Stimulated activated CD8-positive, alpha-beta memory T cell treated with anti-CD3 and anti-CD28 coated beads, Interleukin-12 subunit alpha, Interleukin-12 subunit beta, amount 100 ng/mL, for 4 hours (primary cell): ENCODE results near the gene PALM2AKAP2.
"Not testable (repeated sequence)": the region's sequence is repeated elsewhere in the genome, so short reads cannot be mapped to it uniquely, and the experiment has no call there.

ENCODE experiments used
- DNase-seq: peaks from one replicate; pipeline ENCODE4 v3.0.0-alpha.2; 2020; ENCODE audit warnings: low read depth

The PALM2AKAP2 gene

DNA sequence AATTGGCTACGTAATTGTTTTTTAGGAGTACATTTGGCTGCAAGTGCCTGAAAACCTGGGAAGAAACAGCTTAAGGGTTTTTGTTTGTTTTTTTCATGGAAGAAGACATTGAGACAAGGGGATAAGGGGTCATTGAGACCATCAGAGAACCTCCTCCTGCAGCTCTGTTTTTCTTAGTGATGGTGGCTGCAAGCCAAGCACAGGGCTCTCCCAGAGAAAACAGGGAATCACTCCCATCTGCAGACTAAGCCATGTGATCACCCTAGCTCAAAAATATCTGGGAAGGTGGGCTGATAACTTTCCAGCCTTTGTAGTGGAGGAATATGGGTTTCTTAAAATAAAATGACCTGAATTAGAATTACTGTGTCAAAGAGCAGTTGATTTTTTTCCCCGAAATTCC is 25.1 kb downstream of the PALM2AKAP2 start:
- DNase-seq = no peak

DNA sequence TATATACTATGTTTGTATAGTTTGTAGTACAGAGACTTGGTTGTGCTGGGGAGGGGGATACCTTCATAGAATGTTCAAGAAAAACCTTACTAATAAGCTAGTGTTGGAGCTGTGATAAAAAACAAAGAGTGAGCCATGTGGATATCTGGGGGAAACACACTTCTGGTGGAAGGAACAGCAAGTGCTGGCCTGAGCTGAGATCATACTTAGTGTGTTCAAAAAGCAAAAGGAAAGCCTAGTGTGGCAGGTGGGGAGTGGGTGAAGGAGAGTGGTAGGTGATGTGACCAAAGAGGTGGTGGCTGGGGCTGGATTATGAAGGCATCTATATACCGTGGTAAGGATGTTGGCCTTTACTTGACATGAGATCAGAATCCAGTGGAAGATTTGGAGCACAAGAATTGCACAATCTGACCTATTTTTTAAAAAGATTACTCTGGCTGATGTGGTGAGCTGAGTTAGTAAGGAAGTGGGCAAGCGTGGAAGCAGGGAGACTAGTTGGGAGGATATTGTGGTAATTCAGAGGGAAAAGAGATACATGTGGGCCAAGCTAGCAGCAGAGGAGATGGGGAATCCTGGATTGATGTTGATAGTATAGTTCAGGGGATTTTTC is 26.6 kb downstream of the PALM2AKAP2 start:
- DNase-seq = no peak

DNA sequence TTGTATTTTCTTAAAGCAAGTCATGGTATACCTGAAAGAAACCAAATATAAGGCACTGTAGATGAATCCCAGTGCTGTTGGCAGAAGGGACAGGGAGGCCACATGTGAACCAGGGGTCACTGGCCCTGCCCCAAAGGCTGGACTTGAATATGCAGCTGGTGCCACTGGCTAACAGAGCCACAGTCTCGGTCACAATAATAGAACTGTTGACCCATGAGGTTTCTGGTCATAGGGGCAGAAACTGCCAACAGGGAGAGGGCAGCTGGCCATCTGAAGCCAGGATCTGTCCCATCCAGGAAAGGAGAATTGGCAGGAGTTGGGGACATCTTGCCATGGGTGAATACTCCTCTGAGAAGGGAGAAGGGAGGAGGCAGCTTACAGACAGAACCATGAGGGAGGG is 31.9 kb downstream of the PALM2AKAP2 start:
- DNase-seq = no peak

DNA sequence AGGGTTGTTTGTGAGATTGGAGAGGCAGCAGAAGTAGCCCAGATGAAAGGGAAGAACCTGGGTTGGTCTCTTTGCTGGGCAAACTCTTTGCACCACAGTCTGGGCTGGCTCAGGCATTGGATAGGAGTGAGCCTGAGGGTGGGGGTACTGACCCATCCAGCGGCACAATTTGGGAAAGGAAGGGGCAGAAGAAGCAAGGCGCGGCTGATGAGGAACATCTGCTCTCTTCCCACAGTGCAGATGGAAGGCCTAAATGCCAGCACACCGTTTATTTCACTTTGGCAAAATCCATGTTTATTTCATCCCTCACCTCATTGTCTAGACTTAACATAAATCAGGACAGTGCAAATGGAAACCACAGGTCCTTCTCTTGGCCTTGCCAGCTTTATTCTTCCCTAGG is 32.3 kb downstream of the PALM2AKAP2 start:
- no peak for DNase-seq

DNA sequence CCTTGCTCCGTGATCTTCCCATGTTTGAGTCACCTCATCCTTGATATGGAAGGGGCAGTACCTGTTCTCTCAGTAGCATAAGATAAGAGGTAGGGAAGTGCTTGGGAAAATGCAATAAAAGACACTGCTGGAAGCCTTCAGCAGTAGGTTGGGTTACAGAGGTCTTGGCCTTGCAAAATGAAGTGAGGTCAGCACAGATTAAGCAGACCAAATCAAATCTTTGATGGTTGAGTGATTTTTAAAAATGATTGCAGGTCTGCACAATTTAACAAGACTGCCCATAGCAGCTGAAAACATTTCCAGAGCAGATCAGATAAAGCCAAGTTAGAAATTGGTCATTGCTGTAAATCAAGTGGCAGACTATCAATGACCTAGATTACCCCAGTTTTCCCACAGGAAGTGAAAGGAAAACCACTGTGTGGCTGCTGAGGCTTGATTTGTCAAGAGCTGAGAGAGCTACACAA is 32.9 kb downstream of the PALM2AKAP2 start:
- DNase-seq = no peak

DNA sequence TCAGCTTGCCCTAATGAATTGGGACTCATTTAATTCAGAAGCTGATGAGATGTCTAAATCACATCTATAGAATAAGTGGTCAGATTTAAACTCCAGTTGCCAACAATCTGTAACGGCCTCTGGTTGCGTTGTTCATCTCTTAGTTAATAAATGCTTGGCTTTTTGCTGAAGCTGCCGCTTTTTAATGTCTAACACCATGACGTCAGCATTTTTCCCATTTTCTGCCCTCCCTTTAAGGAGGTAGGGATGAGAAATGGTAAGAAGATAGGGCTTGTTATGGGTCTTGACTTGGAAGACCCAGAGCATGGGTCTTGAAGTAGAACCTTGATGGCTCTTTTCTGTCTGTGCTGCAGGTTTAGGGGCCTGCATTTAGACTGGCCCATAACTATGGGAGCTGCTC is 33.3 kb downstream of the PALM2AKAP2 start:
- DNase-seq = no peak

DNA sequence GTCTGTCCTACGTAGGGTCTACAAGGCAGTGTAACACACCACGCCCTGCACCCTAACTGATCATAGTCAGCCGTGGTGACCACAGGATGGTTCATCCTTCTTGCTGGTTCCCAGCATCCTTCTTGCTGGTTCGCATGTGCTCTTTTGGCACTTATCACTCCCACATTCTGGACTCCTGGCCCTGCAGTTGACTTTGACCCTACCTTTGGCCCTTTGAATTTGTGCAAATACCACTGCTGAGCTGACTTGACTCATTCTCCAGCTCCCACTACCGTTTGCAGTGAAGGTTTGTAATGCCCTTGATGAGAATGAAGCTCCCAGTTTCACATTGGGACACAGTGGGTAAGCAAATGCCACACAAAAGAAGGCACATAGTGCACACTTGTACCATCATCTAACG is 33.8 kb downstream of the PALM2AKAP2 start:
- DNase-seq = no peak

DNA sequence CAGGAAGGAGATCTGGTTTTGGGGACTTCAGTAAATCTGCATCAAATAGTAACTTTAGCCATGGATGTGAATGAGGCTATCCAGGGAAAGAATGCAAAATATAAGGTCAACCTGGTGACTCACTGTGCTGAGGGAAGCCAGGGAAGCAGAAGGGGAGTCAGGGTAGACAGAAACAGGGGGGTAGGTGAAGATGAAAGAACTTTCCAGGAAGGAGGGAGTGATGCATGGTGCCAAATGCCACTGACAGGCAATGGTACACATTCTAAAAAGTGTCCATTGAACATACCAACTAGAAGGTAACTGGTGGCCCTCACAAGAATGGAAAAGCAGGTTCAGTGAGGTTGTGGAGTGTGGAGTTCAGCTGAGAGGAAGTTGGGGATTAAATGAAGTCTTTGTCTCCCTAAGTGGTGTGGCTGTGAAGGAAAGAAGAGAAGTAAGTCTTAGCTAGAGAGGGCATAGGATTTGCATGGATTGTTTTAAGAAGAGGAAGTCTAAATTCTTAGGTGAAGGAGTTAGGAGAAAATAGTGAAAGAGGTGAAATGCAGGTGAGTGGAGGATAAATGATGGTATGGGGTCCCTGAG is 35.5 kb downstream of the PALM2AKAP2 start:
- no peak for DNase-seq

DNA sequence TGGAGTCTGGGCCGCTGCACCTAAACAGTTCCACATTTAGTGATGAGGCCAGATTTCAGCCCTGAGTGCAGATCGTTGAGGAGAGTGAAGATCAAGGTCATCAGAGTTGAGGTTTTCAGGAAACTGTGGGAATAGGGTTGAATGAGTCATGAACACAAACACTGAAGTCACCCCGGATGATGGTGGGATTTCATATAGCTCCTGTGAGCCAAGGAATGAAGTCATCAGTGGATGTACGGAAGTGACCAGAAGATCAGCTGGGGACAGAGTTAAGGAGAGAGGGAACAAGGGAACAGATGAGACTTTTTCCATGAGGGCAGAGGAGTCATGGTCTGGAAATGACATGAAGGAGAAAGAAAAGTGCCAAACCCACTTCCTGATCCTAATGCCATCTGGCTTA is 36.5 kb downstream of the PALM2AKAP2 start:
- no peak for DNase-seq

DNA sequence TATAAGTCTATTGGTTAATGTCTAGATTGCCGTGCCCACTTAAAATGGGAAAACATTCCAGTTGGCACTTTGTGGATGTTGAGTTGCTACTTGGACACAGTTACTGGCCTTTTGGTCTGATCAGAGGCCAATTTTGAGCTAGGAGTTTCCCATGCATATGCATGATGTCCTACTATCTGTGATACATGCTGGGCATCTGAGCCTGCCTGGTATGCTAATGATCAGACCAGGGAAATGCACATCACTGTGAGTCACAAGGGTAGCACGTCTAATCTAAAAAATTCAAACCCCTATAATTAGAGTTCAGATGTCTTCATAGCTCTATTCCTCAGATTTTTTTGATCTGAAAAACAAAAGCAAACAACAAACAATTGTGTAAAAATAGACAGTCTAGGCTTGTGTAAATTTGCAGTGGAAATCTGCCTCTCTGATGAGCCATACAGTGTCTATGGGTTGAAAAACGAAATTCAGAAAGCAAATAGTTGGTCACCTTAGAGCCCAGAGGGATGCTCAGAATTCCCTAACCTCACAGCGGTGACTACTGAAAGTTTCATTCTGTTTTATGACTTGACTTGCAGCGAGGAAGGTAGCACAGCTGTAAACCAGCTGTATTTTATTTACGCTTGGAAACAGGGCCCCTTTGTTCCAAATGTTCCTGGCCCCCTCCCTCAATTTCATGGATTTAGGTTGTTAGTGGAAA is 37.3 kb downstream of the PALM2AKAP2 start:
- no peak for DNase-seq

DNA sequence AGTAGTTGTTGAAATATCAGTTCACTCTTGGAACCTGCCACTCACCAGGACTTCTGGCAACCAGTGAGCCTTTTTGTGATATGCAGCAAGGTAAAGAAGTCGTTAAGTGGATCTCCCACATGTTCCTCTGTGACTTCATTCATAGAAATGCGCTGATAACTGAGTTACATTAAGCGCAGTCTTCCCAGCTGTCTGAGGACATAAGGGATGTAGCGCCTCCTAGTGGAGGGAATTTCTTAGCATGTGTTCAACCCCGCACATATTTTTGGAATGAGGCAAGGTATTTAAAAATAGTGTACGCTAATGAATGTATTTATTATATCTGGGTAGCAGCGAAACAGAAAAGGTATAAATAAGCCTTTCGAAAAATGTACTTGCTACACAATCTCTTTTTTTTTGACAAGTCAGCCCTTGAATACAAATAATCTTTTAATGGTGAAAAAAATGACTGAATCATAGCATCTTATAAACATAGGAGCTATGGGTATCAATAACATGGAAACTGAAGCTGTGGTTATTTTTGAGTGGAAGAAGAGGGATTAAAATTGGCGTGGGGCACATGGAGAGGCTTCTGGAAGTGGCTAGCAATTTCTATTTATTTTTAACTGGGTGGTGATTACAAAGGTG is 38.0 kb downstream of the PALM2AKAP2 start:
- DNase-seq = no peak

DNA sequence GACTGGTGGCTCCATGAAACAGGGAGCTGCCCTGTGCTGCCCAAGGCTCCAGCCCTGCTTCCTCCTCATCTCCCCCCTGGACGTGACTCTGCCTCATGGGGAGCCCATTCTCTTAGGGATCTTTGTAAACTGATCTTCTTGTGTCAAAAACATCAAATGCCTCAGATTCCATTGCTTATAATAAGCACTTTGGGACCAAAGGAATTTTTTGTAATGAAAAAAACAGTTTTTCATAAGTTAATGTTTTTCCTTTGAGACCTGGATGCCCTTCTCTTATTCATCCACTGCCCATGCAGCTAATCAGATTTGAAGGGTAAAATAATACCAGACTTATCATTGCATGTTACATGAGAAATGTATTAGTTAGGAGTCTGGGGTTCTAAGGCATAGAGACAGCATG is 41.7 kb downstream of the PALM2AKAP2 start:
- DNase-seq = no peak

DNA sequence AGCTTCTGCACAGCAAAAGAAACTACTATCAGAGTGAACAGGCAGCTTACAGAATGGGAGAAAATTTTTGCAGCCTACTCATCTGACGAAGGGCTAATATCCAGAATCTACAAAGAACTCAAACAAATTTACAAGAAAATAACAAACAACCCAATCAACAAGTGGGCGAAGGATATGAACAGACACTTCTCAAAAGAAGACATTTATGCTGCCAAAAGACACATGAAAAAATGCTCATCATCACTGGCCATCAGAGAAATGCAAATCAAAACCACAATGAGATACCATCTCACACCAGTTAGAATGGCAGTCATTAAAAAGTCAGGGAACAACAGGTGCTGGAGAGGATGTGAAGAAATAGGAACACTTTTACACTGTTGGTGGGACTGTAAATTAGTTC is 45.4 kb downstream of the PALM2AKAP2 start:
- not testable (repeated sequence) for DNase-seq

DNA sequence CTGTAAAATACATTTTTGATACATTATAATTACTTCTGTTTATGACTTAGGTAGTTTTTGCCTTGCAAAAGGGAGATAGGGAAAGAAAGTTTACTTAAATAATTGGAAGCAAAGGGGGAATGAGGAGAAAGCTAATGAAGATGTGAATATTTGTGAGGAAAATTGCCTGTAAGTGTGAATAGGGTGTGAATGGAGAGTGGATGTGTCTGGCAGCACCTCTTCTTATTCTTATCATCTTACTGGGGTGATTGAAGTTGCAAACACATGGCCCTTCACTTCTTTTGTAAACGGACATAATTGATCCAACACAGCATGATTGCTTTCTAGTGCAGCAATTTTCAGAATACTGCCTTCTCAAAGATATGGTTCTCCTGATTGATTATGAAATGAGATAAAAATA is 46.6 kb downstream of the PALM2AKAP2 start:
- DNase-seq = no peak

DNA sequence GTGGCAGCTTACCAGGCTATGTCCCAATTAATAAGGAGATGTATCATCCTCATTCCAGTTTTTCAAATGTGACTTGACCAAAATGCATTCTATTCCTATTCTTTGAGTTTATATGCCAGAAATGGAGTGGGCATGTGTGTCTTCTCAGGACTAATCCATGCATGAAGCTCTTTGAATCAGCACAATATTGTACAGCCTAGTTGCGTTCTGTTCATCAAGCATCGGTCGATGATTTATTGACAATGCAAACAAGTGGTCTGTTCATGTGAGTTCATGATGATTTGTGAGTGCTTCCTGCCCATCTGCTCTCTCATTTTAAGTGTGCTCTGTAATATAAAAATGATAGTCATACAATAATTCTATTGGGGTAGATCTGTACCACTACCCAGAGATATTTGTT is 48.3 kb downstream of the PALM2AKAP2 start:
- DNase-seq = no peak
